Left lung (tissue), 10 donors: Measurements from ENCODE around the gene ROBO1. TPM values are rescaled to one million over a fixed set of nuclear protein-coding genes. Genes with fewer than 3 reads are reported as not detected.

Experiments
- ATAC-seq: fragments of 200-7000 bp; cut with Tn5 transposase; one replicate; pipeline ENCODE4 v1.9.1; 2020; ENCODE audit warnings: moderate library complexity
- DNase-seq, 4 donors: peaks; one replicate each; pipeline ENCODE4 v3.0.0-alpha.2; 2013 to 2020
- H3K27ac ChIP-seq, 2 donors: fragments of 200-600 bp; sonication (generic) in 1 of 2; one replicate each; pipeline versions ENCODE4 v1.5.0 to v1.8.0; 2020 to 2021
- H3K27me3 ChIP-seq, 2 donors: fragments of 200-600 bp; sonication (generic) in 1 of 2; one replicate each; pipeline versions ENCODE4 v1.5.0 to v1.8.0; 2020 to 2021
- H3K36me3 ChIP-seq, 2 donors: fragments of 200-600 bp; sonication (generic) in 1 of 2; one replicate each; pipeline versions ENCODE4 v1.5.0 to v1.8.0; 2020 to 2021
- H3K4me1 ChIP-seq, 2 donors: fragments of 200-600 bp; one replicate each; pipeline ENCODE4 v1.8.0; 2021
- H3K4me3 ChIP-seq, 2 donors: fragments of 200-600 bp; sonication (generic) in 1 of 2; one replicate each; pipeline versions ENCODE4 v1.5.0 to v1.8.0; 2020 to 2021; ENCODE audit warnings: mild to moderate bottlenecking in 1 of 2
- H3K9me3 ChIP-seq, 2 donors: fragments of 200-600 bp; sonication (generic) in 1 of 2; one replicate each; pipeline versions ENCODE4 v1.5.0 to v1.8.0; 2020 to 2021
- CTCF ChIP-seq, 2 donors: fragments of 200-600 bp; sonication (generic) in 1 of 2; IDR thresholded peaks; one replicate each; pipeline versions ENCODE4 v1.5.0 to v1.8.0; 2021; ENCODE audit warnings: antibody characterized with exemption in 2 of 2
- intact Hi-C, 2 donors: fragments of 100-400 bp; cut with DNase I; formaldehyde crosslinking; loops; one replicate each; pipeline versions ENCODE4 v1.11.2 to v1.14.2; 2022
- polyA plus RNA-seq, 6 donors: library from polyadenylated mRNA; unstranded; fragments of 120-200 nt; gene quantifications; one replicate each; pipeline ENCODE4 v1.2.1, GENCODE V29; 2013; ENCODE audit not compliant: insufficient read length in 6 of 6
- total RNA-seq, 2 donors: library from RNA; stranded (reverse); fragmentation: NEBNext Ultra II Directional; extraction: Animal tissue kit (Norgen Biotek cat#: 25700); gene quantifications; one replicate each; pipeline ENCODE4 v1.2.1, GENCODE V29; 2021
- donor health status: DM: no; HTN: yes; CAD: no.
- donor health status: DM: no; HTN: no; CAD: no.

The ROBO1 gene
- total and polyA plus RNA-seq, 8 donors: 20.3 to 134 (median 102) TPM

GRCh38 chr3:79685108-79685507, 82.7 kb downstream of the ROBO1 start:
- Histone ChIP-seq H3K4me3 (no peak overlapping the region), H3K27ac (no peak overlapping the region), H3K4me1 (no peaks in the 10 kb centered on the region), H3K27me3 (no peaks in the 10 kb centered on the region), H3K36me3 (no peaks in the 10 kb centered on the region), H3K9me3 (peaks cover 0 to 12% of the 10 kb centered on the region in 2 donors)
- intact Hi-C loops: no loop called here
- no peak for ATAC-seq
- DNase-seq: no peak
- no peak for TF ChIP-seq CTCF (IDR thresholded peaks at IDR 0.05)

- DNase-seq: no peak
- Histone ChIP-seq H3K27me3 (no peaks in the 10 kb centered on the region), H3K9me3 (peaks cover 0 to 12% of the 10 kb centered on the region in 2 donors), H3K27ac (no peak overlapping the region), H3K4me3 (no peak overlapping the region), H3K36me3 (no peaks in the 10 kb centered on the region), H3K4me1 (no peaks in the 10 kb centered on the region)
- TF ChIP-seq CTCF (IDR thresholded peaks at IDR 0.05): no peak
- intact Hi-C loops: no loop called here
- no peak for ATAC-seq
These were observed 83.8 kb downstream of the ROBO1 start for GRCh38 chr3:79684041-79684440.

- no peaks in the 10 kb centered on the region for H3K4me1 ChIP-seq
- no peak for TF ChIP-seq CTCF (IDR thresholded peaks at IDR 0.05)
- H3K9me3 ChIP-seq: no peaks in the 10 kb centered on the region
- no peak overlapping the region for H3K27ac ChIP-seq
- intact Hi-C loops: no loop called here
- no peaks in the 10 kb centered on the region for H3K36me3 ChIP-seq
- DNase-seq (no peak), ATAC-seq (no peak)
- no peaks in the 10 kb centered on the region for H3K27me3 ChIP-seq
- no peak overlapping the region for H3K4me3 ChIP-seq
These were observed 95.1 kb downstream of the ROBO1 start for GRCh38 chr3:79672731-79673130.

- H3K9me3 ChIP-seq: no peaks in the 10 kb centered on the region
- DNase-seq (no peak), ATAC-seq (no peak)
- intact Hi-C loops: no loop called here
- no peak overlapping the region for H3K4me3 ChIP-seq
- no peaks in the 10 kb centered on the region for H3K36me3 ChIP-seq
- no peak overlapping the region for H3K27ac ChIP-seq
- TF ChIP-seq CTCF (IDR thresholded peaks at IDR 0.05): no peak
- H3K4me1 ChIP-seq: no peaks in the 10 kb centered on the region
- no peaks in the 10 kb centered on the region for H3K27me3 ChIP-seq
These were observed 95.7 kb downstream of the ROBO1 start for GRCh38 chr3:79672075-79672474.

GRCh38 chr3:79670178-79670577, 97.6 kb downstream of the ROBO1 start:
- Histone ChIP-seq H3K27me3 (no peaks in the 10 kb centered on the region), H3K4me1 (no peaks in the 10 kb centered on the region), H3K4me3 (no peak overlapping the region), H3K36me3 (no peaks in the 10 kb centered on the region), H3K27ac (no peak overlapping the region), H3K9me3 (no peaks in the 10 kb centered on the region)
- intact Hi-C loops: no loop called here
- TF ChIP-seq CTCF (IDR thresholded peaks at IDR 0.05): no peak
- DNase-seq (no peak), ATAC-seq (no peak)
